EH (cell line): ENCODE results near the gene SH3PXD2A.
"Not testable (repeated sequence)": the region's sequence is repeated elsewhere in the genome, so short reads cannot be mapped to it uniquely, and the experiment has no call there.

Source experiments
- DNase-seq: peaks from one replicate; pipeline ENCODE4 v3.0.0-alpha.2; 2015; ENCODE audit warnings: low read depth

The SH3PXD2A gene

DNA sequence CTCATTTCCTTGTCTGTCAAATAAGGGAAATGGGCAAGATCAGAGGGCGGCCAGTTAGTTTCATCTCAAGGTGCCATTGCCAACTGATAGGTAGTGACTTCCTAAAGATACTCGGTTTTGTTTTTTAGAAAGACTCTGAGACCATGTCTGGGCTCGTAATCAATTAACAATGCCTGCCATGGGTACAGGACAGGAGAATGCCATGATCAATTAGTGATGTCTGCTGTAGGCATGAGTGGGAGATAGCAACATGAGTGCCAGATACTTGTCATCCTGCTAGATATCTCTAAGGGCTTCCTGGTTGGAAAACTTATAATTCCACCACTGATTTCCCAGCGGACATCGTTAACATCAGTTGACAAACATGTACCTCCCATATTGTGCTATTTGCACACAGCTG, 64.8 kb downstream of the SH3PXD2A start:
- DNase-seq = no peak

GRCh38 chr10:103789771-103790201, 65.6 kb downstream of the SH3PXD2A start:
- DNase-seq = no peak

- no peak for DNase-seq
Observed at GRCh38 chr10:103789161-103789560, 66.2 kb downstream of the SH3PXD2A start.

- DNase-seq = no peak
Observed at GRCh38 chr10:103787331-103787730, 68.0 kb downstream of the SH3PXD2A start.

GRCh38 chr10:103786020-103786419, 69.4 kb downstream of the SH3PXD2A start:
- no peak for DNase-seq

DNA sequence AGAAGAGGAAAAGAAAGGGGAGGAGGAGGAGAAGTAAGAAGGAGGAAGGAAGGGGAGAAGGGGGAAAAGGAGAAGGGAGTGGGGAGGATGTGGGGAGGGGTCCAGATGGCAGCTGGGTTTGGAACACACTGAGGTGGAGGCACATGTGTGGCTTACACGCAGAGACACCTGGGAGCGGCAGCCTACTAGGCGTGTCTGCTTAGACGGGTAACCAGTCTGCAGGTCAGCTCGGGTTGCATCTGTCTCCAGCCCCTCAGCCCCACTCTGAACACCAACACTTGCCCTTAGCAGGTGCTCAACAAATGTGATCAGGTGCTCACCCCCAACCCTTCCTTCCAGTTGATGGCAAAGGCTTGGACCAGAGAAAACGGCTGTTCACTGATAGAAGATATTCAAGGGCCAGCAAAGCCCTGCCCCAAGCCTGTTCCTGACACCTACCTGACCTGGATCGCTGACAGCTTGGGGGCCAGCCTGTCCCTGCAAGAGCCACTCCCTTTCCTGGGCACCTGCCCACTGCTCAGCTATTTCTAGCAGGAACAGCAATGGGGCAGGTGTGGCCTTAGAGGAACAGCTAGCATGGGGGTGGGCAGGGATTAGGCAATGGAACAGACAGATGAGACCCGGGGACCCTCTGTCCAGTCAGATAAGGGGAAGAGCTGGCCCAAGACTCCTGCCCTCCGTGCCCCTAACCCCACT, 70.5 kb downstream of the SH3PXD2A start:
- no peak for DNase-seq

DNA sequence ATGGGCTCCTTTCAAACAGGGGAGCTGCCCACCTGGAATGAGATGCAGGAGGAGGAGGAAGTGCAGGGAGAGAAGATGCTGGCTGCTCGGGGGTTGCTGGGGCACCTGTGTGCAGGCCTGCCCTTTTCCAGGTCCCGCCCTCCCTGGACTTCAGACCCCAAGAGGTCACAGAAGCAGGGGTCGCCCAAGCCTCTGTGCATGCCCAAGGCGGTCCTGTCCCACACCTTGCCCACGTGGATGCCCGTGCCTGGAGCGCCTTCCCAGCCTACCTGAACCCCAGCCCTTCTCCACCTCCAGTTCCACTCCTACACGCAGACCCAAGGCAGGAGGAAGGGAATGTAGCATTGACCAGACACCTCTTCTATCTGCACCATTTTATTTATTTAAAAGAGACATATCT, 71.3 kb downstream of the SH3PXD2A start:
- no peak for DNase-seq

DNA sequence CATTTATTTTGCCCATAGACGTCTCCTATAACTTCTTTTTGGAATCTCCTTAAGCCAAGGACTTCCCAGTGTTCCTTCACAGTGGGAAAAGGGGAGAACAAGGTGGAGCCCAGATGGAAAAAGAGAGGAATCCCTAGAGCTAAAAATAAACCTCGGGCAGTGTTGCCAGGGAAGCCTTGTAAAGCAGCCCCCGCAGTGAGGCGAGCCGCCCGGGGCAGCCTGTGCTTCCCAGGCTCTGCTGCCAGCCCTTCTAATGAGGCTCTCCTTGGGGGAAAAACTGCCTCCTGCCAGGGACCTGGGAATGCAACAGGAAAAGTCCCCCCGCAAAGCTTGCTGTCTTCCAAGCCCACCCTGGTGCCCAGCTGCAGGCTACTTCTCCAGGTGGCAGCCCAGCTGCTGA, 71.7 kb downstream of the SH3PXD2A start:
- peak; percentile 50 for DNase-seq

- peak; percentile 96 for DNase-seq
Observed at GRCh38 chr10:103781329-103782061, 73.9 kb downstream of the SH3PXD2A start.

- no peak for DNase-seq
Observed at GRCh38 chr10:103780242-103781149, 74.9 kb downstream of the SH3PXD2A start.

GRCh38 chr10:103778358-103779139, 76.8 kb downstream of the SH3PXD2A start:
- DNase-seq = no peak

GRCh38 chr10:103776878-103777591, 78.3 kb downstream of the SH3PXD2A start:
- no peak for DNase-seq

- no peak for DNase-seq
Observed at GRCh38 chr10:103775776-103776175, 79.6 kb downstream of the SH3PXD2A start.

- not testable (repeated sequence) for DNase-seq
Observed at GRCh38 chr10:103772846-103773245, 82.5 kb downstream of the SH3PXD2A start.

GRCh38 chr10:103772096-103772845, 83.1 kb downstream of the SH3PXD2A start:
- peak; percentile 91 for DNase-seq

GRCh38 chr10:103770139-103770538, 85.2 kb downstream of the SH3PXD2A start:
- no peak for DNase-seq

- DNase-seq = no peak
Observed at GRCh38 chr10:103769176-103769575, 86.2 kb downstream of the SH3PXD2A start.

DNA sequence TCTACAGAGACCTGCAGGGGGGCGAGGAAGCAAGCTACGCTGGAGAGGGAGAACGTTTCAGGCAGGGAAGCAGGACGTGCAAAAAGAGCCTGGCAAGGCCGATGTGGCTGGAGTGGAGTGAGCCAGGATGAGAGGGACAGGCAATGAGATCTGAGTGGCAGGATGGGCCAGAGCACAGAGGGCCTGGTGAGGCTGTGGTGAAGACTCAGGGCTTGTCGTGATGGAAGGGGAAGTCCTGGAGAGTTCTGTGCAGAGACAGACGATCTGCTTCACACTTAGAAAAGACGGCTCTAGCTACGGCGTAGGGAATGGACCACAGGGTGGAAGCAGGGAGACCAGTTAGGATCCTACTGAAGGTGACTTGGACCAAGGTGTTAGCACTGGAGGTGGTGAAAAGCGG, 87.0 kb downstream of the SH3PXD2A start:
- no peak for DNase-seq

- peak; percentile 32 for DNase-seq
Observed at GRCh38 chr10:103767756-103768155, 87.6 kb downstream of the SH3PXD2A start.
